HEK293T (cell line): ENCODE data around the gene RAB31.

Source experiments
- BHLHE40 ChIP-seq: fragments of 450-650 bp; IDR thresholded peaks from 2 replicates; pipeline ENCODE4 v1.6.1; 2016; ENCODE audit warnings: mild to moderate bottlenecking, moderate library complexity, borderline replicate concordance
- NFRKB ChIP-seq: fragments of 450-650 bp; IDR thresholded peaks from 2 replicates; pipeline ENCODE4 v1.6.1; 2016; ENCODE audit warnings: mild to moderate bottlenecking, moderate library complexity
- SP1 ChIP-seq: fragments of 450-650 bp; IDR thresholded peaks from 2 replicates; pipeline ENCODE4 v1.6.1; 2017
- SUZ12 ChIP-seq: fragments of 450-650 bp; IDR thresholded peaks from 2 replicates; pipeline ENCODE4 v1.6.1; 2016; ENCODE audit warnings: mild to moderate bottlenecking

DNA sequence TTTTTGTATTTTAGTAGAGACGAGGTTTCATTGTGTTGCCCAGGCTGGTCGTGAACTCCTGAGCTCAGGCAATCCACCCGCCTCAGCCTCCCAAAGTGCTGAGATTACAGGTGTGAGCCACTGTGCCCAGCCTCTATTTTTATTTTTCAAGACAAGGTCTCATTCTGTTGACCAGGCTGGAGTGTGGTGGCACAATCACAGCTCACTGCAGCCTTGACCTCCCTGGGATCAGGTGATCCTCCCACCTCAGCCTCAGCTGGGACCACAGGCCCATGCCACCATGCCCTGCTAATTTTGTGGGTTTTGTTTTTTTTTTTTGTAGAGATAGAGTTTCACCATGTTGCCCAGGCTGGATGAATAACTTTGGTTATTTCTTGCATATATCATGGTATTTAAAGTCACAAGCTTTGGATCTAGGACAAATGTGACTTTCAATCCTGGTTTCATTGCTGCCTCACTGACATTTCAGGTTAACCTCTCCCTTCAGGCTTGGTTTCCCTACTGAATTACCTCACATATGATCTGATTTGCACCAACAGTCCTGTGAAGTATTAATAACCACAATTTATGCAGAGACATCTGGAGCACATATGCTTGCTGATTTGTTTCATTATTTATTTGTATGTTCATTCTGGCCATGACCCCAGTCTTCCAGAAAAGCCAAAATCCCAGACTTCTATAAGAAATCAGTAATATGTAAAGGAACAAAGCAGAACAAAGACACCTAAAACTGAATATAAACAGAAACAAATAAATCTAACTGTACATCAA, 17.5 kb upstream of the RAB31 start:
- no peak for TF ChIP-seq BHLHE40
- no peak for TF ChIP-seq SP1
- TF ChIP-seq NFRKB: no peak
- no peak for TF ChIP-seq SUZ12
